ENCODE data around the gene MCF2L.

Gene MCF2L

DNA sequence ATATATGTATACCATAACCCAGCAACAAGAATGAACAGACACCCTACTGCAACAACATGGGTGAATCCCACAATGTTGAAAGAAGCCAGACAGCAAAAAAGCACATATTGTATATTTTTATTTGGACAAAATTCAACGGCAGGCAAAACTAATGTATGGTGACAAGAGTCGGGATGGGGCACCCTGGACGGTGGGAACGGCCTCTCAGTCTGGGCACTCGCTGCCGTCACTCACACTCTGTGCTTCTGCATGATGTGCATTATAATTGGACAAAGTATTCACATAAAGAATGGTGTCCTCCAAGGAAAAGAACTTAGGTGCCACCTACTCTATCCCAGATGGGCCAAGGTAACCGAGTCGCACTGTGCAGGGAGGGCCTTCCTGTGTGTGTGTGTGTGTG, 71.0 kb downstream of the MCF2L start:
- DNase-seq = no peak

- DNase-seq = no peak
These were observed 71.7 kb downstream of the MCF2L start for GRCh38 chr13:113040597-113041292.

GRCh38 chr13:113041293-113041690, 72.3 kb downstream of the MCF2L start:
- no peak for DNase-seq

DNA sequence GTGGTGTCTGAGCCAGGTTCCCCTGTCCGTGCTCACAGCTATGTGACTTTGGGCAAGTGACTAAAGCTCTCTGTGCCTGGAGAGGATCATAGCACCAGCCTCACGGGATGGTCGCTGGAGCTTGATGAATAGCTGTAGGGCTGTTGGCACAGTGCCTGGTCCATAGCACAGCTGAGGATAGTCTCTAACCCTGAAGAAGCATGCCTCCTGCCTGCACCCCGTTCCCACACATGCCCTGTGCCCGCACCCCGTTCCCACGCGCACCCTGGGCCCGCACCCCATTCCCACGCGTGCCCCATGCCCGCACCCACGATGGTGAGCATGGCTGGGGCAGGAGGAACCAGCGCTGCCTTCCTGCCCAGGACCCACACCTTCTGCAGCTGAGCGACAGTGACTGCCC, 72.9 kb downstream of the MCF2L start:
- no peak for DNase-seq

GRCh38 chr13:113042456-113042855, 73.4 kb downstream of the MCF2L start:
- DNase-seq = no peak

- DNase-seq = no peak
These were observed 74.1 kb downstream of the MCF2L start for GRCh38 chr13:113043001-113043630.

GRCh38 chr13:113043931-113044330, 74.9 kb downstream of the MCF2L start:
- no peak for DNase-seq

- no peak for DNase-seq
These were observed 75.5 kb downstream of the MCF2L start for GRCh38 chr13:113044391-113045114.

DNA sequence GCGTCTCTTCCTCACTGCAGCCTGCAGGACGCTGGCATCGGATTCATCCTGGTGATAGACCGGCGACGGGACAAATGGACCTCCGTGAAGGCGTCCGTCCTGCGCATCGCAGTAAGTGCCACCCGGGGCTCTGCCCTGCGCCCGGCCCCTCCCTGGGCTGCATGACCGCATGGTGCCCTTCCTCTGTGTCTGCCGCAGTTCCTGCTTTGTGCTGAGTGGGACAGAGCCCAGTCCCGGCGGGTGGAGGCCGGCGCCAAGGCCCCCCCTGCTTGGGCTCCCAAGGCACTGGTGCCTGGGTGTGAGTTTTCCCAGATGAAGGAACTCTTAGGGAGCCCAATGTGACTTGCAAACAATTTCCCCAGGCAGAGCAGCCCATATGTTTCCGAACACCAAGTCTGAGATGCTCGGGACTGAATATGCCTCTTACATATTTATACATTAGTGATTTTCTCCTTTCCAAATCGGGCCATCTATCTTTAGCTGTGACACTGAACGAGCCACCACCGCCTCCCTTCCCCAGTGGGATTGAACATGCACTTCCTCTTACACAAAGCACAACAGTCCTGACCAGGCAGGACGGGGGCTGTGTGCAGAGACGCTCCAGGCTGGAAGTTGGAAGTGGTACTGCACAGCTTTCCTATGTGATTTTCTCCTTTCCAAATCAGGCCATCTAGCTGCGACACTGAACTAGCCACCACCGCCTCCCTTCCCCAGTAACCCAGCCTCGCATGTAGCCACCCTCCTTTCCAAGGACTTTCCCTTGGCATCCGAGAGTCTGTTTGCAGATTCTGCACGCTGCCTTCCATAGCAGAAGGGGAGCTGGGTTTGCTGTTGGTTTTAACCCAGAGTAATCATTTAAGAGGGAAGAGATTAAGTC, 76.5 kb downstream of the MCF2L start:
- DNase-seq = no peak

- DNase-seq = no peak
These were observed 77.3 kb downstream of the MCF2L start for GRCh38 chr13:113046128-113046882.

DNA sequence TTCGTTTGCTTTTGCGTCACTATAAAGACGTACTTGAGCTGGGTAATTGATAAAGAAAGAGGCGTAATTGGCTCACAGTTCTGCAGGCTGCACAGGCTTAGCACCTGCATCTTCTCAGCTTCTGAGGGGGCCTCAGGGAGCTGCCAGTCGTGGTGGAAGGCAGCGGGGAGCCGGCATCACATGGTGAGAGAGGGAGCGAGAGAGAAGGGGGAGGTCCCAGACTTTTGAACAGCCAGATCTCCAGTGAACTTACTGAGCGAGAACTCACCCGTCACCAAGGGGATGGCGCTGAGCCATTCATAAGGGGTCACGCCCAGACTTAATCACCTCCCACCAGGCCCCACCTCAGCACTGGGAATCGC, 77.8 kb downstream of the MCF2L start:
- no peak for DNase-seq

DNA sequence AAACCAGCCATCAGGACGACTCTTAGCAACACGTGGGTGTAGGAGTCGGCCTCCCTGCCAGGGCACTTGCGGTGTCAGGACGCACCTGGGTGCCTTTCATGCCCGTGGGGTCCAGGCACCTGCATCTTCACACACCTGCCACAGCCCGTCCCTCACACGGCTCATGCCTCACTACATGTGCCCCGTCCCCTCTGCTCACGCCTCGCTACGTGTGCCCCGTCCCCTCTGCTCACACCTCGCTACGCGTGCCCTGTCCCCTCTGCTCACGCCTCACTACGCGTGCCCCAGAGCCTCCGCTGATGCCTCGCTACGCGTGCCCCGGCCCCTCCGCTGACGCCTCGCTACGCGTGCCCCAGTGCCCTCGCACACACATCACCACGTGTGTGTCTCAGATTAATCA, 78.6 kb downstream of the MCF2L start:
- no peak for DNase-seq

DNA sequence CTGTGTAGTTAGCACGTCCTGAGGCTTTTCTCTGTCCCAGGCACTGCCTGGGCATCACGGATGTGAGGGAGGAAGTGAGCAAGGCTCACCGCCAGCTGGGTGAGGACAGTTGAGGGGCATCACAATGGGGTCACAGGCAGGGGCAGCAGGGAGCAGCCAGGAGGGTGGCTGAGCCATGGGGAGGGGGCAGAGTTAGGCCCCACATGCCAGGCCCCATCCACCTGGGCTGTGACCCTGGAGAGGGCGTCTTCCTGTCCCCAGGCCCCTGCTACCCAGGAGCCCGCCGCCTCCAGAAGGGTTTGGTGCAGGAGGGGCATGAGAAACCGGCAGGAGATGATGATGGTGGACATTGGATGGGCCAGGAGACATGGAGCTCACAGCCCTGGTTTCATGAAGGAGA, 79.8 kb downstream of the MCF2L start:
- DNase-seq = no peak

DNA sequence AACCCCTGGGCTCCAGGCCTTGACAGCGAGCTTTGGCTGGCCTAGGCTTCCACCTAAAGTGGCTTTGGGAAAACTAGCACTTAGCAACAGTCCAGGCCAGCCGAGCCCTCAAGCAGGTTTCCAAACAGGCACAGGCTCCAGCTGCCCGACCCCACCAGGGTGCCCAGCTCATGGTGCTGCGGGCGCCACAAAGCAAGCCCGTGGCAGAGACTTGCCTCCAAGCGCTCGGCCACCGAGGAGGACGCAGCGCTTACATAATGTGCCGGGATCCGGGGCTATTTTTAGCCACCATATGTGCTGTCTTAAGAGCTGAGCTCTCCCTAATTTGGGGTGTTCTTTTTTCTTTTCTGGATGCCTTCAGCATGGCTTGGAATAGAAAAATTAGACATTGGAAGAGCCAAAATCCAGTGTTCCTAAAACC, 80.5 kb downstream of the MCF2L start:
- DNase-seq = no peak

DNA sequence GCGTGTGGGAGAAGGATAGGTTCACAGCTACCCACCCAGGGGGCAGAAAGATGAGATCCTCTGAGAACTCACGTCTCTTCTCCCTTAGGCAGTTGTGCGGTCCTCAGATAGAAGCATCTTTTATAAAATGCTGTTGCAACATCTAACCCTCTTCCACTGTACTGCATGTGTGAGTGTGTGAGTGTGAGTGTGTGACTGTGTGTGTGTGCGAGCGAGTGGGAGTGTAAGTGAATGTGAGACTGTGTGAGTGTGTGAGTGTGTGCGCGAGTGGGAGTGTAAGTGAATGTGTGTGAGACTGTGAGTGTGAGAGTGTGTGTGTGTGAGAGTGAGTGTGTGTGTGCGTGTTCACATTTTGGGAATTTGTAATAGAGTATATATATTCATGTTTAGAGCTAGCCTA, 81.0 kb downstream of the MCF2L start:
- DNase-seq = no peak

DNA sequence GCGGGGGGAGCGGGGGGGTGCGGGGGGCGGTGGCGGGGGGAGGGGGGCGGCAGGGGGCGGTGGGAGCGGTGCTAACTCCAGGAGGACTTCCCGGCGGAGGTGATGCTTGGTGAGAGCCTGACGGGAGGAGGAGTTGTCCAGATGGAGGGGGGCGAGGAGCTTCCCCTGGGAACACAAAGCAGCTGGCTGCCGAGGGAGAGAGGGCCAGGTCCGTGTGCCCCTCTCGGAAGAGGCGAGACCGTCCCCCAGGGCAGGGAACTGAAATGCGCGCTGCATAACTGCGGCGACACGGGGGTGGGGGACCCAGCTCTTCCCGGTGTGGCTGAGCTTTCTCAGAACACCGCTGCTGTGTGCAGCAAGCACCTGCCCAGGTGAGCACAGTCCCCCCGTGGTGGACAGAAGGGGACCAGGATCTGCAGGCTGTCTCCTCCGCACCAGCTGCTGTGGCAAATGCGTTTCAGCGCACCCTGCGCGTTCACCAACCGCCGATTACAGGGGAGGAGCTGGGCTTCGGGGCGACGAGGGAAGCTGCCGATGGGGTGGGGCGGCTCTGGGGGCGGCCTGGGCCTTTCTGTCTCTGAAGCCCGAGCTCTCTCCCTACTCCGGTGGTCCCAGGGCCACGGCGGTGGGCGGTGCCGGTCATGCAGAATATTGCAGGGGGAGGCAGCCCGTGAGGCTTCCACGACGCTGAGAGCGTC, 81.9 kb downstream of the MCF2L start:
- no peak for DNase-seq

DNA sequence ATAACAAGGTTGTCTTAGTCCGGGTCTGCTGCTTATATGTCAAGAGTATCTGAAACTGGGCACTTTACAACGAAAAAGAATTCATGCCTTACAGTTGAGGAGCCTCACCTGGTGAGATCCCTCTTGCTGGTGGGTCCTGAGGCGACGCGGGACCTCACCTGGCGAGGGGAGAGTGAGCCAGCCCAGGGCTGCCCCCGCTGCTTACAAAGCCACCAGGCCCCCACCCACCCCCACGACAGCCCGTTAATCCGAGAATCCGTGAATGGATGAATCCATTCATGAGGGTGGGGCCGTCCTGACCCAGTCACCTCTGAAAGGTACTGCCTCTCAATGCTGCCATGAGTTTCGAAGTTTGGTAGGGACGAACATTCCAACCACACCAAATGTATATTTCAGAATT, 82.6 kb downstream of the MCF2L start:
- no peak for DNase-seq

DNA sequence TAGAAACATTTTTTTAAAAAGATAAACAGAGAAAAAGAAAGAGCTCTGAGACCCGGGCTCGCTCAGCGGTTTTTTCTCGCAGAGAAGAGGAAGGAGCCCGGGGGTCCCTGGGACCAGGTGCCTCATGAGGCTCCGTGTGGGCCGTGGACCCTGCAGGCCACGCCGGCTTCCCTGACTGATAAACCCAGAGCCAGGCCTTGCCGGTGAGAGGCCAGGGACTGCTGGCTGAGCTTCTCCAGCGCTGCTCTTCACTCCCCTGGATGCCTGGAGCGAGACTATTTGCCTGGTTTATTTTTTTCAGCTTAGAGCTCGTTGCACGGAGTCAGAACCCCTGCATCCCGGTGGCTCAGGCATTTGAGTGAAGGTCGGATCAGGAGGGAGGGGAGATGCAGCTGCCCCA, 83.2 kb downstream of the MCF2L start:
- no peak for DNase-seq

- no peak for DNase-seq
These were observed 84.0 kb downstream of the MCF2L start for GRCh38 chr13:113052971-113053370.

- no peak for DNase-seq
These were observed 84.4 kb downstream of the MCF2L start for GRCh38 chr13:113053376-113053775.

DNA sequence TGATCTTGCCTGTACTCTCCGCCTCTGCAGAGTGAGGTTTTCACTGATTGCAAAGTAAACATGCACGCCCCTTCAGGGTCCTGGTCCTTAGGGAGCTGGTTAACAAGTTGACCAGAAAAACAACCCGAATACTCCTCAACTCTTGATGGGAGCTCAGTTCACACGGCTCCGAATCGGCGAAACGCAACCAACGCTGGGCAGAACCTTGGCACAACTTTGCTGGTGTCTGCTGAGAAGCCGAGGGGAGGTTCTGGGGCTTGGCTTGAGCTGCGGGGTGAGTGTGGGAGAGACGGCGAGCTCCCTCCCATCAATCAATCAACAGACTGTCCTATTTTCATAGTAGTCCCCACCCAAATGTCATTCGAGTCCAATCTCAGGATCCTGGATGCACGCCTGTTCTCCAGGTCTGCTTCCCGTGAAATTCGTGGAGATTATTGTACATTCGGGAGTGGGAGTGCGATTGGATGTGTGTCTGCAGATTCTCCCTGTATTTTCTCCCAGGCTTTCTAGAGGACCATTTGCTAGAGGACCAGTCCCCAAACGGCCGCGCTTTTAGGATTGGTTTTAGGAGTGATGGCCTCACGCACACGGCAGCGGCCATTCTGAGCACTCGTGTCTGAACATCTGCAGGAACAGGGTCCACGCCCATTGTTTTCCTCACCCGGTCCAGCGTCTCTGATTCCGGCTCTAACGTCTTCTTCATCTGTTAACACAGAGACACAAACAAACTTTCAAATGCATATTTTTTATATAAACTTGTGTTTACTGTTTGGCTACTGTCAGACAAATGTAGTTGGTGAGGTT, 85.0 kb downstream of the MCF2L start:
- DNase-seq = no peak
